Hematopoietic multipotent progenitor cell treated with erythropoietin and hydrocortisone succinate and interleukin-3 and kit ligand, for 8 days (in vitro differentiated cells): ENCODE data around the gene DHCR24.
"Not testable (repeated sequence)": the region's sequence is repeated elsewhere in the genome, so short reads cannot be mapped to it uniquely, and the experiment has no call there.

ENCODE experiments used
- DNase-seq: peaks from one replicate; pipeline ENCODE4 v3.0.0-alpha.2; 2015

Gene DHCR24

DNA sequence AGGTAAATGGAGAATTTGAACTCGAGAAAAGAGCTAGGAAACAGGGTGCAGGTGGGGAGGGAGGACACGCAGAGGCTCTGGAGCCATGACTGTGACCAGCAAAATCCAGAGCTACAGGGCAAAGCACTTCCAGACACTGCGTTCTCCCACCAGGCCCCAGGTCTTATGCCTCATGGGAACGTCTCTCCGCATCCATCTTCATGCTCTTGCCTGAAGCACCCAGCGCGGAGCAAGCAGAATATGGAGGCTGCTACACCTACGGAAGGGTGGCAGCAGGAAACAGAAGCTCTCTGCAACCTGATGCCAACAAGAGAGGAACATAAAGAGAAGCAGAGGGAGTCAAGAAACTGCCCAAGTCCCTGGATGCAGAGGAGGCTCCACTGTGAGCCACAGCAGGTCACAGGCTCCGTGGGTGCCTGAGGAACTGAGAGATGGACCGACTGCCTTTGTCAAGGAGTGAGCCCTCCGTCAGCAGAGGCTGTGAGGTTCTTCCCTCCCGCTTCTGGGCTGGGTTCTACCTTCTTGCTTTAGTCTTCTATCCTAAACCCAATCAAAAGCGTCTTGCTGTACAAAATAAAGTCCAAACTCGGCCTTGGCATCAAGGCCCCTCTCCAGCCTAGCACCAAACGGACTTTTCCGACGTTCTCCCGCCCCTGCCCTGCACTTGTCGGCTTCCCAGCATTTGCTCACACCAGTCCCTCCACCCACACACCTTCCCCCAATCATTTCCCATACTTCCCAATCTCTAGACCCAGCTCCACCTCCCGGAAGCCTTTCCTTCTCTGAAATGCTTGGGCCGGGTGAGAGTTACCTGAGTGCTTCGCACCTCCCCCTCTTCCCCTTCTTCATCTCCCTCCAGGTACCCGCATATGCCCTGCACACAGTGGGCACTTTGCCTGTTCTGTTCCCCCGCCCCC lies 930 bp downstream of the DHCR24 start:
- DNase-seq: peak; percentile 36

DNA sequence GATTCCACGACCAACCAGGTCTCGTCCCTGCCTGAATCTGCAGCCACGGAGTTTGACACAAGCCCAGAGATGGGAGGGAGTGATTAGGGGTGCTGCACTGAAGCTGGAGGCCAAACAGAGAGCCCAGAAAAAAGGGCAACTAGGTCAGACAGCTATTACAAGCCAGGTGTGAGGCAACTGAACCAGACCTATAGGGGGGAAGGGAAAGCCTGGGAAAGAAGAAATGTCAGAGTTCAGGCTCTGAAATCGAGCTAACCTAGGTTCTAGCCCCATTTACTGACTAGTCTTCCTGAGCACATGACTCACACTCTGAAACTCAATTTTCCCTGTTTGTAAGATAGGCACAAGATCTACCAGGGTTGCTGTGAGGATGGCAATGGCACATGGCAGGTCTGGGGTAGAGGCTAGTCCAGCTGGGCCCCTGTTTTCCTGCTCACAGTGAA lies 1.7 kb downstream of the DHCR24 start:
- DNase-seq: peak; percentile 21

DNA sequence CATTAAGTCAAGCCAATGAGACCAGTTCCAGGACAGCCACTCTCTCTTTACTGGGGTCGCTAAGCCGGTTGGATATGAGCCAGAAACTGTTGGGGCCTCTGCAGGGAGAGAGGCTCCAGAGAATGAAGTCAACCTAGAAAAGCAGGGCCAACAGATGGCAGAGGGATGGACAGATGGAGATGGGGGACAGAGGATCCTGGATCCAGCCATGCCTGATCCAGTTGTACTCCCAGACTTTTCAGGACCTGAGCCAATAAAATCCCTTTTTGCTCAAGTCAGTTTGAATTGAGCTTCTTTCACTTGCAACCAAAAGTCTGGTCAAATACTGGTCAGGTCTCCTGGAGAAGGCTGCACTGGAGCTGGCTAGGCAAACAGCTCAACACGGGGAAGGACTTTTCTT lies 2.2 kb downstream of the DHCR24 start:
- no peak for DNase-seq

DNA sequence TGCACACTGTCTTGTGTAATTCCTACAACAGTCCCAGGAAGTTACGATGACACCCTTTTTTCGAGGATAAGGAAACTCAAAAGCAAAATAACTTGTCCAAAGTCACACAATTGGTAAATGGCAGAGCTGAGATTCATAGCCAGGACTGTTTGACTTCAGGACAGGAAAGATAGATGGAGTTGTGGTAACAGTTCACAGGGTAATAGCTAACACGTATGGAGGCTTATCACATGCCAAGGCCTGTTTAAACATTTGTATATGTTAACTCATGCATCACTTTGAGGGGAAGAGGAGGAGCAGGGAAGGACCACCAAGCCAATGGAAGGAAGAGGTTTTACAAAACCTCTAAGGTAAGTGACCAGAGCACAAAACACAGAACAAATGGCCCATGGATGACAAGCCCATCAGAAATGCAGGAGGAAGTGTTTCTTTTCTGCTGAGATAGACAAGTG lies 2.8 kb downstream of the DHCR24 start:
- no peak for DNase-seq

DNA sequence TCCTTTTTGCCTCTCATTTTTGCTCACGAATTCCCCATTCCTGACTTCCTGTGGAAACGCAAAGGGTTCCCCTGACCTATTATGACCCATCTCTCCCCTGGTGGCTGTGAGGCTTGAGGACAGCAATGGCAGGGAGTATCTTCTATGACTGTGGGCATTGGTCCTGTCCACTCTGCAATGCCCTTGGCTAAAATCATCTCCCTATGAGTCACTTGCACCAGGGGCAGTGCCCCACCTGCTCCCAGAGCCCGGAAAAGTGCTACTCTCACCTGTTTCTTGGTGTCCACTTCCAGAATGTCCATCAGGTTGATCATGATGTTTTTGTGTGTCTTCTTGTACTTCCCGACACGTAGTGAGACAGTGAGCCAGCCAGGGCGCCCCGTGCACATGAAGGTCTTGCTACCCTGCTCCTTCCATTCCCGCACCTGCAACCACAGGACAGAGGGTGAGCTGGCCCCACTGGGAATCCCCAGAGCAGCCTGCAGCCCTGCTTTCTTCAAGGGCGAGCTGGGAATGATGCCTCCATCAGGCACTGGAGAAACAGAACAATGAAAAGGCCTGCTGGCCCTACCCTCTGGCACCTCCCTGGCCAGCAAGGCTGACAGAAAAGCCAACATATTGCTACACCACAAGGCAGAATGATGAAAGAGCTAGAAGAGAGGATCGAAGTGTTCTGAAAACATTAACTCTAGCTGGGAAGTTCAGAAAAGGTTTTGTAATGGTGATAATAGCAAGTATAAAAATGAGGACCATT lies 3.5 kb downstream of the DHCR24 start:
- no peak for DNase-seq

DNA sequence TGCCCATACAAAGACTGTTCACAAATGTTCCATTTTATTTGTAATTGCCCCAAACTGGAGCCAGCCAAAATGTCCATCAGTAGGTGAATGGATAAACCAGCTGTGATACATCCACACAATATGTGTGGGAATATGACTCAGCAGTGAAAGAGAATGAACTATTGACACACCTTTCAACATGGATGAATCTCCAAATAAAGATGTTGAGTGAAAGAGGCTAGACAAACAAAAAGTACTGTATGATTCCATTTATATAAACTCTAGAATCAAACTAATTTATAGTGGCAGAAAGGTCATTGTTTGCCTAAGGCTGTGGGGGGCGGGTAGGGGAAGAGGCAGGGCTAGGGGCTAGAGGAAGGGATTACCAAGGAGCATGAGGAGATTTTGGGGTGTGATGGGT lies 4.5 kb downstream of the DHCR24 start:
- no peak for DNase-seq

DNA sequence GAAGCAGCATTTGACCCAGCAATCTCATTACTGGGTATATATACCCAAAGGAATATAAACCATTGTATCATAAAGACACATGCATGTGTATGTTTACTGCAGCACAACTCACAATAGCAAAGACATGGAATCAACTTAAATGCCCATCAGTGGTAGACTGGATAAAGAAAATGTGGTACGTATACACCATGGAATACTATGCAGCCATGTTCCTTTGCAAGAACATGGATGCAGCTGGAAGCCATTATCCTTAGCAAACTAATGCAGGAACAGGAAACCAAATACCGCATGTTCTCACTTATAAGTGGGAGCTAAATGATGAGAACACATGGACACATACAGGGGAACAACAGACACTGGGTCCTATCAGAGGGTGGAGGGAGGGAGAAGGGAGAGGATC lies 5.4 kb downstream of the DHCR24 start:
- DNase-seq: not testable (repeated sequence)

DNA sequence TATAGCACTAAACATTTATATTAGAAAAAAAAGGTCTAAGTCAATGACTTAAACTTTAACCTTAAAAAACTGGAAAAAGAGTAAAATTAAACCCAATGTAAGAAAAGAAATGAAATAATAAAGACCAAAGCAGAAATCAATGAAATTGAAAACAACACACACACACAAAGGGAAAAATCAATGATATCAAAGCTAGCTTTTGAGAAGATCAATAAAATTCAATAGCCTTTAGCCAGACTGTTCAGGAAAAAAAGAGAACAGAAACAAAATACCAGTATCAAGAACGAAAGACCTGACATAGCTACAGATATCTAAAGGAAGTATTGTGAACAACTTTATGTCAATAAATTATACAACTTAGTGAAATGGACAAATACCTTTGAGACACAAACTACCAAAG lies 7.1 kb downstream of the DHCR24 start:
- no peak for DNase-seq

DNA sequence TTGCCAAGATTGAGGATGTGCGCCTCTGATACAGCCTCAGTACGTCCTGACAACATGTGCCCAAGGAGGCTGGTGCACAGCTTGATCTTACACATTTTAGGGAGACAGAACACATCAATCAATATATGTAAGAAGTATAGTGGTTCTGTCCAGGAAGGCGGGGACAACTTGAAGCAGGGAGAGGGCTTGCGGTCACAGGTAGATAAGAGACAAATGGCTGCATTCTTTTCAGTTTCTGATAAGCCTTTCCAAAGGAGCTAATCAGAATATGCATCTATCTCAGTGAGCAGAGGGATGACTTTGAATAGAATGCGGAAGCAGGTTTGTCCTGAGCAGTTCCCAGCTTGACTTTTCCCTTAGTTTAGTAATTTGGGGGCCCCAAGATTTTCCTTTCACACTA lies 10.2 kb downstream of the DHCR24 start:
- no peak for DNase-seq

DNA sequence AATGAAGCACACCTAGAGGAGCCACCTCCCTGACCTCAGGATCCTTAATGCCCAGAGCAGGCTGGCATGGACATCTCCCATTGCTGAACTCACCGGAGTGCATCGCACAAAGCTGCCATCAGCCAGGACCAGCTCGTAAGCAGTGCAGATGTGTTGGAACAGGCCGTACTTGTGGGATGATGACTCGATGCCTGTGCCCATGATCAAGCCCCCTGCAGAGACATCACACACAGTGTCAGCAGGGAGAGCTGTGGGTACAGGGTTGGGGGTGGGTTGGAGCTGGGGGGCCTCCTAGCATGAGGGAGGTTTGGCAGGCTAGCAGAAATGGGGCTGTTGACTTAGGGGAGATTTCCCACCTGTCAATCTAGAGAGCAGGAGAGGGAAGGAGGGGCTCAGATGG lies 12.0 kb downstream of the DHCR24 start:
- no peak for DNase-seq

DNA sequence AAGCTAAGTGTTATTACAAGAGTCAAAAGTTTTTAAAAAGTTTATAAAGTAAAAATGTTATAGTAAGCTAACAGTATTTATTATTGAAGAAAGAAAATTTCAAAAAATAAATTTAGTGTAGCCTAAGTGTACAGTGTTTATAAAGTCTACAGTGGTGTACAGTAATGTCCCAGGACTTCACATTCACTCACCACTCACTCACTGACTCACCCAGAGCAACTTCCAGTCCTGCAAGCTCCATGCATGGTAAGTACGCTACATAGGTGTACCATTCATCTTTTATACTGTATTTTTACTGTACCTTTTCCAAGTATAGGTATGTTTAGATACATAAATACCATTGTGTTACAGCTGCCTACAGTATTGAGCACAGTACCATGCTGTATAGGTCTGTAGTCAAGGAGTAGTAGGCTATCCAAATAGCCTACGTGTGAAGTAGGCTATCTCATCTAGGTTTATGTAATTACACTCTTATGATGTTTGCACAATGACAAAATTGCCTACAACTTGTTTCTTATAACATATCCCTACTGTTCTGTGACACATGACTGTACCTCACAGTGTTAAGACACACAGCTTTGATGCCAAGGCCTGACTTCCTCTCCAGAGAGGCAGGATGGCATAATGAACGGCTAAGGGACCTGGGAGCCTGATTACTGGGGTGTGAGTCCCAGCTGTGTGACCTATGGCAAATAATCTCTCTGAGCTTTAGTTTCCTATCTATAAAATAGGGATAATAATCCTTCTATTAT lies 12.7 kb downstream of the DHCR24 start:
- DNase-seq: no peak

DNA sequence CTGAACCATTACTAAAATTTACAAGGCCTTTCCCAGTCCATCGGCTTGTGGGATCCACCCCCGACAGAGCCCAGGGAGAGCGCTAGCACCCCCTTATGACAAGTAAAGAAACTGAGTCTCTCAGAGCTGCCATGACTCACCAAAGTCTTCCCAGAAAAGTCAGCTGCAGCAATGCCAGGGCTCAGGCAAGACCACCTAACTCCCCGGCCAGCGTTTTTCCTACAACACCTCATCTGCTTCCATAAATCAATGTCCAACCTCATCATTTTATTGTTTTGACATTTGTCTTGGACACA lies 15.0 kb downstream of the DHCR24 start:
- DNase-seq: no peak

DNA sequence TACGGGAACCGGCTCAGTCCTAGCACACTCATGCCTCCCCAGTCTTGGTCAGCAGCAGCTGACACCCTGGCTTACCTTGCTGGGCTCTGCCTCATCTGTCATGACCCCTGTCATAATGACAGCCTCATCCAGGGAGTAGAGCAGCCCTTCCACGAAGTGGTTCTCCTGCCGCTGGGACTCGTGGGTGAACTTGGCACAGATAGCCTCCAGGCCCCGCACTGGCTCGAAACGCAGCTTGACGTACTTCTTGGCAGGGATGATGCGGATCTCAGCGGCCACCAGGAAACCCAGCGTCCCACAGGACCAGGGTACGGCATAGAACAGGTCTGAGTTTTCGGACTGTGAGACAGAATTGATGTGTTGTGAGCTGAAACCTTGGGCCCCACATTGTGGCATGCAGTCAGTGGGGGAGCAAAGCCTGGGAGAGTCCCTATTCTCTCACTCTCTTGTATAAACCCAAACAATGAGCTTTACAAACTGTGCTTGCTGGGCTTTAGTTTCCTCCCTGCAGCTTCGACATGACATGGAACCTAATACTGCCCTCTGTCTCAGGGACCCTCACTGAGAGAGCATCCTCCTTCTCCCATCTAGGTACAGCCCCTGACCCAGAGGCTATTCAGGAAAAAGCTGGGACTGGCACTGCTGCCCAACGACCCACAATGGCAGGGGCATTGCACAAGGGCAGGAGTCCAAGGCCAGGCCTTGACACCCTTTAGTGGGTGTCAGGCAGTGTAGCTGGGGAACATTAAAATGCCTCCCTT lies 15.5 kb downstream of the DHCR24 start:
- DNase-seq: no peak

DNA sequence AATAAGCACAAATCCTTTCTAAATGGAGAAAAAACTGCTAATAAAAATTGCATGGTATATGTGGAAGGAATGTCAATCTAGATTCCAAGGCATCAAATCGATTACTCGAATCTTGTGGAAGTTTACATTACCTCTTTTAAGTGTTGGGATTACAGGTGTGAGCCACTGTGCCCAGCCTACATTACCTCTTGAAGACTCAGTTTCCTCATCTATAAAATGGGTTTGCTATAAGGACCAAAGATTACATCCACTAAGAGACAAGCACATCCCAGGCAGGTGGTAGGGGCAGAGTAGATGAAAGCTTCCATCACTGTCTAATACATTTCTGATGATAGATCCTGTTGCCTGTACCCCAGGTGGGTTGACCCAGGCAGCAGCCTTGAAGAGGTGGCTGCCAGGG lies 16.1 kb downstream of the DHCR24 start:
- no peak for DNase-seq

DNA sequence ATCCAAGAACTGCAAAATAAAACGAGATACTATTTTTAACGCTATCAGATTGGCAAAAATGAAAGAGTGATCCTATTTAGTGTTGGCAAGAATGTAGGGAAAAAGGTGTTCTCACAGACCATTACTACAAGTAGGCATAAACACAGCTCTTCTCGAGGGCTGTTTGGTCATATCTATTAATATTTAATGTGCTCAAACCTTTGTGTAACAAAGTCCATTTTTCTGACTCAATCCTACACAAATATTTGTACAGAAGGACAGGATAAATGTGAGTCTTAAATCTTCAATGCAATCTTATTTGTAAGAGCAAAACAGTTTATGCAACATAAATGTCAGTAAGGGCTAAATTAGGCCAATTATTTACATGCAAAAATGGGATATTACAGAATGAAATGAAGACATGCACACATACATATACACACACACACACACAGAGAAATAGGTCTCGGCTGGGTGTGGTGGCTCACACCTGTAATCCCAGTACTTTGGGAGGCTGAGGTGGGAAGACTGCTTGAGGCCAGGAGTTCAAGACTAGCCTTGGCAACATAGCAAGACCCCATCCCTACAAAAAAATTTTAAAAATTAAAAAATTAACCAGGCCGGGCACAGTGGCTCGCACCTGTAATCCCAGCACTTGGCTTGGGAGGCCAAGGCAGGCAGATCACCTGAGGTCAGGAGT lies 17.7 kb downstream of the DHCR24 start:
- DNase-seq: no peak

DNA sequence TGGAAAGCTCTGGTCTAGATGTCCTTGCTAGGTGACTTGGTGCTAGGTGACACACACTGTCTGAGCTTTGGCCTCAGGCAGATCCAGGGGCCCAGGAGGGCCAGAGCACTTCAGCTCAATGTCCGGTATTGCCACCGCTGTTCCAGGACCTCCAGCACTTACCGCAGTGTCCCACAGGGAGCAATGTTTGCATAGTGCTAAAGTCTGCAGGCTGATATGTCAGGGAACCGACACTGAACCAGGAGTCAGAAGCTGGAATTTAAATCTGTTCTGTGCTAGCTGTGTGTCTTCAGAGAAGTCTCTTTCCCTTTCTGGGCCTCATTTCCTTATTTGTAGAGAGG lies 19.3 kb downstream of the DHCR24 start:
- DNase-seq: no peak

DNA sequence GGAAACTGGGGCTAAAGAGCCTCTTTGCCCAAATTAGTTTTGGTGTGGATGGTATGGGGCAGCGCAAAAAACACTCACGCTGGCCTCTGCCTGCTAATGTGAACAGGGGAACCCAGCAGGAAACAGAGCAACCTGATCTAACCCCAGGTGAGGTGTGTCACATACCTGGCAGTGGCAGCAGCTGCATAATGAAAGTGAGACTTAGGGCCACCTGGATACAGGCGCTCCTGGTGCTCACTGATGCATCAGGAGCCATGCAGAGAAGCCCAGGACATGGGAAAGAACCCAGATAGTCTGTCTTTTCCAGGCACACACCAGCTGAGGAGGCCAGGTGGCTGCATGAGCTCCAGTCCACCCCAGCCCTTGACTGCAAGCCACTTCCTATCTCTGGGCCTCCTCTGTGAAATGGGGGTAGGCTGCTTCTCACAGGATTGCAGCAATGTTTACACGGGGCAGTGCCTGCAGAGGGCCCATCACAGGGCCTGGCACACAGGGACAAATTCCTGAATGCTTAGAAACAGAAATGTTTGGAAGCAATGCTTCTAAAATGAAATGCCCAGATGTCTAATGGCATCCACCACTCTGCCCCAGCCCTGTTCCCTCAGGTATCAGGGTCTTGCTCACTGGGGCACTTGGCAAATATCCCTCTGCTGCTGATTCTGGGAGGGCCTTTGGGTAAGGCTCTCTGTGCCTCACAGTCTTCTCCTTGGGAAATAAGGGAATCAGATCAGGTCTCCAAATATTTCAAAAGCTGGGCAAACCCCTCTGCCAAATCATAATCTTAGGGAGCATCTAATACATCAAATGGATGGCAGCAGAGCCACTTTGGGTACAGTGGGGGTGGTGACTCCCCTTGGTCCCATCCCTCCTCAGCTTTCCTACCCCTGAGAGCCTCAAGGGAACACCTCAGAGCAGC lies 19.9 kb downstream of the DHCR24 start:
- no peak for DNase-seq

DNA sequence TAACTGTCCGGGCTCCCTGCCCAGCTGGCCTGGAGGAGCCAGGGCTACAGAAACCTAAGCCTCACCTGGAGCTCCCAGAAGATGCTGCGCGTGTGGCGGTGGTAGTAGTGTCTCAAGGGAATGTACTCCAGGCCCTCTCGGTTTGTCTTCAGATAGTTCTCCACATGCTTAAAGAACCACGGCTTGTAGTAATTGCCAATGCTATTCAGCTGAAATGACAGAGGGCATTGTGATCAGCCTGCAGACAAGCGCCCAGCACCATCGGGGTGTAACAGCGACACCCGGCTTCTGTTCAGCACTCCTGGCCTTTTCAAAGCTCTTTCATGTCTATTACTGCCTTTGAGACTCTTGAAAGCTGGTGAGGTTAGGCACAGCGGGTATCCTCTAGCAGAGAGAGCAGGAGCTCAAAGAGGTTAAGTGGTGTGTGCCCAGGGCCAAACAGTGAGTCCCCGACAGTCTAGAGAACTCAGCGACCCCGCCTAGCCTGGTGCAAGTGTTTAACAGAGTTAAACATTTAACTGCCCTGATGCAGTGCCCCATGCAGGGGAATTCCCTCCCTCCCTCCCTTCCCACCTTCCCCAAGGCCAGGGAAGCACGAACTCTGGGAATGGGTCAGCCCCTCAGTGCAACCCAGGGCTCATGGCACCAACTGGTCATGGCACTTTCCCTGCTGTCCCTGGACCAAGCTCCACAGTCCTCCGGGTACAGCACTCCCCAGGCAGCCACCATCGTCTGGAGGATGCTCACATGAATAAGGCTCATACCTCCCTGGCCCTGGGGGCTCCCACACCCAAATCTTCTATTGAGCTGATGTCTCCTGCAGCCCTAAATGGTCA lies 21.5 kb downstream of the DHCR24 start:
- no peak for DNase-seq

DNA sequence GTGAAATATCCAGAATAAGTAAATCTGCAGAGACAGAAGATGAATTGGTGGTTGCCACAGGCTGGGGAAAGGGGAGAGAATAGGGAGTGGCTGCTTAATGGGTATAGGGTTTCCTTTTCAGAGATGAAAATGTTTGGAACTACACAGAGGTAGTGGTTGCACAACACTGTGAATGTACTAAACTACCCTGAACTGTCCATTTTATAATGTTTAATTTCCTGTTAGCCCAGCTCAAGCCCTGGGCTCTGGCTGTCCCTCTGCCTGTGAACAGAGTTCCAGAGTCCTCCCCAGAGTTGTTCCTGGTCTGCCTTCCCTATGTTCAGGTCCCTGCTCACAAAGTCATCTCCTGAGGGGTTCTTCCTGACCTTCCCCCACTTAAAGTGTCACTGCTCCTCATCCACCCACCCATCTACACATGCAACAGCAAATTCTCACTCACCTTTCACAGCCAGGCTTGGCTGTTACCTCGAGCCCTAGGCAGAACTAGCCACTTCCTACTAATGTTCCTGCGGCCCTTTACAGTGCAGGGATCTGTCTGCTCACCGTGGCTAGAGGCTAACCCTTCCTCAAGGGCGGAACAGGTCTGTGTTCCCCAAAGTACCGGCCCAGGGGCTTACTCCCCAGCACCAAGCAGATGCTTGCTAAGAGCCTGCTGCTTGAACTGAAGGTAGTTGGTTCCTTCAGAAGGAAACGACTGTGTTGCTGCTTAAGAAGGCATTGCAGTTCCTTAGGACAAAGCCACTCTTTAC lies 22.4 kb downstream of the DHCR24 start:
- DNase-seq: no peak

DNA sequence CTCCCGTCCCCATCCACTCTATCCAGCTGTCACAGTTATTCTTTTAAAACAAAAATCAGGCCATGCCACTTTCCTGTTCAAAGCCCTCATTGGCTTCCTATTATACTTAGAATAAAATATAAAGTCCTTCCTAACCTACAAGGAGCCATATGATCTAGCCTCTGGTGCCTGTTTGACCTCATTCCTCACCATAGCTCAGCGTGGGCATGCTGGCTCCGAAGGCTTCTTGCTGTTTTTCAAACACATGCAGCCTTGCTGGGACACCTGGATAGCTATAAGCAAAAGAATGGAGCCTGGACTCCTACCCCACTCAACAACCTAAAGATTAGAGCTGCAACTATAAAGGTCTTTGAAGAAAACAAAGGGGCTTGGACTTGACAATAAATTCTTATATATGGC lies 23.7 kb downstream of the DHCR24 start:
- no peak for DNase-seq
